ENCODE results near the gene CHST10. TPM values are rescaled to one million over a fixed set of nuclear protein-coding genes. Genes with fewer than 3 reads are reported as not detected.

Gene CHST10
- total RNA-seq, 1 experiment from 2014 or later, result not detected

DNA sequence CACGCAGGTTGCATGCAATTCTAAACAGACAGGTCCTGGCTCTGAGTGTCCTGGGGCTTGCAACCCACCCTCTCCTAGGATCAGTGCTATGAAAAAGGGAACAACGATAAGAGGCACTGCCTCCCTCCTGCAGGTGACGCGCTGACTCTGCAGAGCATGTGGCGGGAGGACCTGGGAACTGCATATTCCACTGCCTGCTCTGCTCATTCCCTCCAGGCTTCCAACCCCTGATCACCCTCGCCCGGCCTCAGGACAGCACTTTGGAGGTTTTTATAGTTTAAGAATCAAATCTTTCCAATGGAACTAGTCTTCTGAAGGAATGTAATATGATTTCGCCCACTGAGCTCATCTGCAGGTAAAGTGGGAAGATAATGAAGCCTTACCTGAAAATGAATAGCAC is 8.5 kb downstream of the CHST10 start:
- Histone ChIP-seq H4K20me1 (ENCODE audit: insufficient read depth) (no peaks in the 10 kb centered on the region), H3K4me3 (no peak overlapping the region), H2AFZ (no peak overlapping the region), H3K36me3 (ENCODE audit: low read depth) (no peaks in the 10 kb centered on the region), H3K27ac (no peak overlapping the region), H3K4me2 (no peak overlapping the region), H3K27me3 (ENCODE audit: insufficient read depth, low read depth) (peaks cover 97% of the 10 kb centered on the region), H3K9me2 (ENCODE audit: insufficient read depth) (no peaks in the 10 kb centered on the region), H3K79me2 (ENCODE audit: low read depth) (no peaks in the 10 kb centered on the region), H3K4me1 (replicated peaks; ENCODE audit: insufficient read depth) (no peaks in the 10 kb centered on the region), H3F3A (ENCODE audit: insufficient read depth, low read depth) (no peaks in the 10 kb centered on the region), H3K9me3 (ENCODE audit: insufficient read depth, low read depth) (no peaks in the 10 kb centered on the region)
- DNase-seq, result no peak
- no peak for TF ChIP-seq EZH2 (IDR thresholded peaks at IDR 0.05; ENCODE audit: low read depth)
- TF ChIP-seq, protein P1, sequence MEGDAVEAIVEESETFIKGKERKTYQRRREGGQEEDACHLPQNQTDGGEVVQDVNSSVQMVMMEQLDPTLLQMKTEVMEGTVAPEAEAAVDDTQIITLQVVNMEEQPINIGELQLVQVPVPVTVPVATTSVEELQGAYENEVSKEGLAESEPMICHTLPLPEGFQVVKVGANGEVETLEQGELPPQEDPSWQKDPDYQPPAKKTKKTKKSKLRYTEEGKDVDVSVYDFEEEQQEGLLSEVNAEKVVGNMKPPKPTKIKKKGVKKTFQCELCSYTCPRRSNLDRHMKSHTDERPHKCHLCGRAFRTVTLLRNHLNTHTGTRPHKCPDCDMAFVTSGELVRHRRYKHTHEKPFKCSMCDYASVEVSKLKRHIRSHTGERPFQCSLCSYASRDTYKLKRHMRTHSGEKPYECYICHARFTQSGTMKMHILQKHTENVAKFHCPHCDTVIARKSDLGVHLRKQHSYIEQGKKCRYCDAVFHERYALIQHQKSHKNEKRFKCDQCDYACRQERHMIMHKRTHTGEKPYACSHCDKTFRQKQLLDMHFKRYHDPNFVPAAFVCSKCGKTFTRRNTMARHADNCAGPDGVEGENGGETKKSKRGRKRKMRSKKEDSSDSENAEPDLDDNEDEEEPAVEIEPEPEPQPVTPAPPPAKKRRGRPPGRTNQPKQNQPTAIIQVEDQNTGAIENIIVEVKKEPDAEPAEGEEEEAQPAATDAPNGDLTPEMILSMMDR (conservative IDR thresholded peaks at IDR 0.05), result no peak
- POLR2A ChIA-PET (ENCODE audit: unreplicated experiment), result no interaction called here
- no TSS peak for BruUV-seq (replicated peaks)
- CTCF ChIA-PET, result no interaction called here
- intact Hi-C loops (cut with micrococcal nuclease; ENCODE audit: unreplicated experiment), result no loop called here

DNA sequence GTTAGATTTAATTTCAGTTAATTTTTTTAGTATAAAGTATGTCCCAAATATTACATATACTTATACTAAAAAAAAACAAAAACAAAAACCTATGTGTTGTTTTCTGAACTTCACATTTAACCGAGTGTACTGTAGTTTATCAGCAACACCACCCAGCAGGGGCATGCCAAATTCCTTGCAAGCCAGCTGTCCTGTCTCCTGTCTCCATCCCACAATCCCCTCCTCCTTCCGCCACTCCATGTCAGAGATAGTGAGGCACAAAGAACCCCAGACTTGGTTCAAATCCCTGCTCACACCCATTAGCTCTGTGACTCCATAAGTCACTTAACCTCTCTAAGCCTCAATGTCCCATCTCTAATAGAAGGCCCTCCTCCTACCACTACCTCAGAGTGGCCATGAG is 9.4 kb downstream of the CHST10 start:
- no peaks in the 10 kb centered on the region for H3F3A ChIP-seq (ENCODE audit: insufficient read depth, low read depth)
- no peaks in the 10 kb centered on the region for H3K9me3 ChIP-seq (ENCODE audit: insufficient read depth, low read depth)
- intact Hi-C loops (cut with micrococcal nuclease; ENCODE audit: unreplicated experiment), result no loop called here
- BruUV-seq (replicated peaks), result no TSS peak
- H3K9me2 ChIP-seq (ENCODE audit: insufficient read depth), result no peaks in the 10 kb centered on the region
- no peaks in the 10 kb centered on the region for H4K20me1 ChIP-seq (ENCODE audit: insufficient read depth)
- no peaks in the 10 kb centered on the region for H3K79me2 ChIP-seq (ENCODE audit: low read depth)
- no peak for TF ChIP-seq EZH2 (IDR thresholded peaks at IDR 0.05; ENCODE audit: low read depth)
- TF ChIP-seq, protein P1 (conservative IDR thresholded peaks at IDR 0.05), result no peak
- H3K27ac ChIP-seq, result no peak overlapping the region
- no peaks in the 10 kb centered on the region for H3K4me1 ChIP-seq (replicated peaks; ENCODE audit: insufficient read depth)
- H2AFZ ChIP-seq, result no peak overlapping the region
- ChIA-PET POLR2A (ENCODE audit: unreplicated experiment) (no interaction called here), CTCF (no interaction called here)
- H3K36me3 ChIP-seq (ENCODE audit: low read depth), result no peaks in the 10 kb centered on the region
- H3K4me3 ChIP-seq, result no peak overlapping the region
- peaks cover 97% of the 10 kb centered on the region for H3K27me3 ChIP-seq (ENCODE audit: insufficient read depth, low read depth)
- DNase-seq, result no peak
- H3K4me2 ChIP-seq, result no peak overlapping the region

DNA sequence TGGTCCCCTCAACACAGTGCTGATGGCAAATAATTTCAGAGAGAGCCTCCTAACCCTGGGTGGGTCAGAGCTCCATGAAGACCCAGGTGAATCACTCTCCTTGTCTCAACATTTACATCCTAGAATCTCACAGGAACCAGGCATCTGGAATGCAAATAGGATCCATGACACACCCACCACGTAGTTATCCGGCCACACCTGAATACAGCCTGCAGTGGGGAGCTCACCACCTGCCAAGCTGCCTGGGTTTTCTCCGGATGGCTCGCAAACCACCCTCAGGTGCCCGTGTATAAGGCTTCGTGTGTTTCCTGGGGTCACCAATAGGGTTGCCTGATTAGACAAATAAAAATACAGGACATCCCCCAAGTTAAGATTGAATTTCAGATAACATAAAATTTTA is 9.9 kb downstream of the CHST10 start:
- no peak for TF ChIP-seq EZH2 (IDR thresholded peaks at IDR 0.05; ENCODE audit: low read depth)
- TF ChIP-seq, protein P1 (conservative IDR thresholded peaks at IDR 0.05), result no peak
- Histone ChIP-seq H4K20me1 (ENCODE audit: insufficient read depth) (no peaks in the 10 kb centered on the region), H3K4me1 (replicated peaks; ENCODE audit: insufficient read depth) (no peaks in the 10 kb centered on the region), H3K9me2 (ENCODE audit: insufficient read depth) (no peaks in the 10 kb centered on the region), H3K27ac (no peak overlapping the region), H3K4me2 (no peak overlapping the region), H3K79me2 (ENCODE audit: low read depth) (no peaks in the 10 kb centered on the region), H3F3A (ENCODE audit: insufficient read depth, low read depth) (no peaks in the 10 kb centered on the region), H3K27me3 (ENCODE audit: insufficient read depth, low read depth) (peaks cover 97% of the 10 kb centered on the region), H2AFZ (no peak overlapping the region), H3K36me3 (ENCODE audit: low read depth) (no peaks in the 10 kb centered on the region), H3K9me3 (ENCODE audit: insufficient read depth, low read depth) (no peaks in the 10 kb centered on the region), H3K4me3 (no peak overlapping the region)
- no TSS peak for BruUV-seq (replicated peaks)
- no peak for DNase-seq
- ChIA-PET POLR2A (ENCODE audit: unreplicated experiment) (no interaction called here), CTCF (no interaction called here)
- intact Hi-C loops (cut with micrococcal nuclease; ENCODE audit: unreplicated experiment), result no loop called here
